HG02852 (cell line): Measurements from ENCODE around the gene MAMDC4.

ENCODE experiments used
- ATAC-seq: cut with Tn5 transposase; IDR thresholded peaks from one replicate; pipeline ENCODE4 v1.9.1; 2021; ENCODE audit warnings: mild to moderate bottlenecking, moderate library complexity; ENCODE audit not compliant: unreplicated experiment

The MAMDC4 gene

DNA sequence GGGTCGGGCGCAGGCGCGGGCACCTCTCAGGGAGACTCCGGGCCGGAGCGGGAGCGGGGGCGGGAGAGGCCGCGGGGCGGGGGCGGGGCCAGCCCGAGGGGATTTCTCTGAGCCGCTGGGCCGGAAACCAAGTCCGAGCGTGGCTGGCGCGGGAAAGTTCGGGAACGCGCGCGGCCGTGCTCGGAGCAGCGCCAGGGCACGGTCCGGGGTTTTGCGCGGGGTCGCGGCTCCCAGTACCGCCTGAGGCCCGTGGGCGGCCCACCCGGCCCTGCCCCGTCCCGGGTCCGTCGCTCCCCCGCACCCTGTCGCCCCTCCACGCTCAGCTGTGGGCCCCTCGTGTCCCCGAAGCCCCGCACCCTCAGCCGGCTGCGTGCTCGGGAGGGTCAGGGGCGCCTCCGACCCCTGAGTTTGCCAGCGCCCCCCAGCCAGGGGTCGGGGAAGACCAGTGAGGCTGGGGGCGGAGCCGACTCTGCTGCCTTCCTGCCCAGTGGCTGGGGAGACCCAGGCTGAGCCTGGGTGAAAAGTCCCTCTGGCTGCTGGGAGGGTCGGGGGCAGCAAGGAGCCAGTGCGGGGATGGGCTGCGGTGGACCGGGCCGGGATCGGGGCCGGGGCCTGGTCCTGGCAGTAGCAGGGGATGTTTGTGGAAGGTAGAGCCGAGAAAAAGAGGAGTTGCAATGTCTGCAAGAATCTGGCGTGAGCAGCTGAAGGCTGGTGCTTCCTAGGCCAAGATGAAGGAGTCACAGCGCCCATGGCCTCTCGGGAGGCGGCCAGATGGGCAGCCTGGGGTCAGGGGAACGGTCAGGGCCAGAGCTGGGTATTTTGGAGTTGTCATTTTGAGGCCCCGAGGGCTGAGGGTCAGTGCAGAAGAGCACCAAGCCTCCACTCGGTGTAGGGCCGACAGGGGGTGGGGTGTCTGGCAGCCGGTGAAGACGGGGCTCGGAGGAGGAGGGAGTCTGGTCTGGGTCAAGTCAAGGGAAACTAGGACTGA is 34.8 kb downstream of the MAMDC4 start:
- peak; percentile 0 for ATAC-seq

DNA sequence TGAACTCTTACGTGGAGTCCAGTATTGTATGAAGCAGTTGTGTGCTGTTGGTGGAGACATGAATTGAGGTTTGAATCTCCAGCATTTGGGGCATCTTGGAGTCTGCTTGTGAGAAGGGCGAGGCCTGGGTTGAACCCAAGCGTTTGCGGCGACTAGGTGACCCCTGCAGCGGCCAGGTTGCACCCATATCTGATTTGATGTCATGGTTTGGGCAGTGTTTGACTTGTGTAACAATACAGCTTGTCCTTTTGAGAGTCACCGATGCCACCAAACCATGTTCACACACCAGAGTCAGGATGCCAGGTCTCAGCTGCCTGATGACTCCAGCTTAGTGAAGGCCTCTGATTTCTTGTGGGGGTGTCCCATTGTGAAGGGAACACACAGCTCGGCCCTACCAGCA is 36.3 kb downstream of the MAMDC4 start:
- no peak for ATAC-seq

DNA sequence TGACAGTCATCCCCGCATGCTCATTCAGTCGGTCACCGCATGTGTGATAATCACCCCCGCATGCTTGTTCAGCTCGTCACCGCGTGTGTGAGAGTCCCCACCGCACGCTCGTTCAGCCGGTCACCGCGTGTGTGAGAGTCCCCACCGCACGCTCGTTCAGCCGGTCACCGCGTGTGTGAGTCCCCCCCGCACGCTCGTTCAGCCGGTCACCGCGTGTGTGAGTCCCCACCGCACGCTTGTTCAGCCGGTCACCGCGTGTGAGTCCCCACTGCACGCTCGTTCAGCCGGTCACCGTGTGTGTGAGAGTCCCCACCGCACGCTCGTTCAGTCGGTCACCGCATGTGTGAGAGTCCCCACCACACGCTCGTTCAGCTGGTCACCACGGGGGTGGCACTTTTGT is 37.7 kb downstream of the MAMDC4 start:
- no peak for ATAC-seq

DNA sequence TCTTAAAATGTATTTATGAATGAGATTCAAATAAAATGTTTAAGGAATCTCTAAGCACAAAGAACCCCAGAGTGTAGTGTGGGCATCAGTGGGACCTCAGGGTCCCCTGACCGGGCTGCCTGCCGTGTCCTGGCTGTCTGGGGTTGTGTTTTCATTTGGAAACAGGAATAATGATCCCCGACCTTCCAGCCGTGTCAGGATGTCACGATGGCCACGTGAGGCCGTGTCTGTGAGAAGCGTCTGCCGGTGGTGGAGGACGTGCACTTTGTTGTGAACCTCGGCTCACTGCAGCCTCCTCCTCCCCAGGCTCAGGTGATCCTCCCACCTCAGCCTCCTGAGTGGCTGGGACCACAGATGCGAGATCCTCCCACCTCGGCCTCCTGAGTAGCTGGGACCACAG is 38.5 kb downstream of the MAMDC4 start:
- ATAC-seq: no peak

DNA sequence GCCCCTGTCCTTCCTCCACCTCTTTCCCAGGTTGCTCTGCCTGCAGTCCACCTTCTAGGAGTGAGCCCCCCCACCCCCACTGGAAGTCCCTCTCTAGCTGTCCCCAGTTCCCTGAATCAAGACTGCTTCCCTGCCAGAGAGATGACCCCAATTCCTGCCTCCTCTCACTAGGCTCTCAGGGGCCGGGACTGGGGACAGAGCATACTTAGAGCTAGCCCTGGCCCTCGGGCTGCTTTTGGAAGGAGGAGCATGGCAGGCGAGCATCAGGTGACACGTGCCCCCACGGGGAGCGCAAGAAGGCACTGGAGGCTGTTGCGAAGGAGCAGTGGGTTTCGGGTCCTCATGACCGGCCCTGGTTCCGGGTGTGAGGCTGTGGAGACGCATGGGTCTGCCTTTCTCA is 43.9 kb downstream of the MAMDC4 start:
- ATAC-seq: no peak

DNA sequence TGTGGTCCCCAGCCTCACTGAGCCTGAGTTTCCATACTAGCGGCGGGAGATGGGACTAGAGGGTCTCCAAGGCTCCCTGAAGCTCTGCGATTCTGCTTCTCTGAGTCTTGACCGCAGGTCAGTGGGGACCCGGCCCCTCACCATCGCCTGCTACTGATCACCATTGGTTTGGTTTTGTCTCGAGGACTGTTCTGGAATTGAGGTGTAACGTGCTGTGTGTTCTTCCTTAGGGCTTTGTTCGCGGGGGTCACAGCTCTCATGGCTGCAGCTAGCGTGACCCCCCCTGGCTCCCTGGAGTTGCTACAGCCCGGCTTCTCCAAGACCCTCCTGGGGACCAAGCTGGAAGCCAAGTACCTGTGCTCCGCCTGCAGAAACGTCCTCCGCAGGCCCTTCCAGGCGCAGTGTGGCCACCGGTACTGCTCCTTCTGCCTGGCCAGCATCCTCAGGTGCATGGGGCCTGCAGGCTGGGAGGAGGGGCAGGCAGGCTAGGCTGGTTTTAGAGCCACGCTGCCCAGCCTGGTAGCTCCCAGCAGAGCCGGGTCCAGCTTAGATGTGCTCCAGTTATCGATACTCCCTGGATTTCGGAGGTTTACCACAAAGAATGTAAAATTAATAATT is 46.4 kb downstream of the MAMDC4 start:
- ATAC-seq: no peak

DNA sequence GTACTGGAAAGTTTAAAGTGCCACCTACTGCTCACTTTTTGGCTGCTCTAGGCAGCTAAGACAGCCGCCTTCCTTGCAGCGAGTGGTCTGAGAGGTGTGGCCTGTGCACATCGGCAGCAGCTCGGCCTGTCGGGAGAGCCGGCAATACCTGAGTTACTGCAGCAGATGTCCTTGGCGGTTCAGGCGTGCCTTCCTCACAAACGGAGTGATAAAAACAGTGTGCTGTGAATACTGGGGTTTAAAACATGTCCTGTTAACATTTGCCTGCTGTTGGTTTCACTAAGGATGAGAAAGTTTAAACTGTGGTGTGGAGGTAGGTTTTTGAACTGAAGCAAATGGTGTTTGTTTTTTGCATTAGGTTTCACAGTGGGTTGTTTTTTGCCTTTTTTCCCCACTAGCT is 47.0 kb downstream of the MAMDC4 start:
- peak; percentile 44 for ATAC-seq

DNA sequence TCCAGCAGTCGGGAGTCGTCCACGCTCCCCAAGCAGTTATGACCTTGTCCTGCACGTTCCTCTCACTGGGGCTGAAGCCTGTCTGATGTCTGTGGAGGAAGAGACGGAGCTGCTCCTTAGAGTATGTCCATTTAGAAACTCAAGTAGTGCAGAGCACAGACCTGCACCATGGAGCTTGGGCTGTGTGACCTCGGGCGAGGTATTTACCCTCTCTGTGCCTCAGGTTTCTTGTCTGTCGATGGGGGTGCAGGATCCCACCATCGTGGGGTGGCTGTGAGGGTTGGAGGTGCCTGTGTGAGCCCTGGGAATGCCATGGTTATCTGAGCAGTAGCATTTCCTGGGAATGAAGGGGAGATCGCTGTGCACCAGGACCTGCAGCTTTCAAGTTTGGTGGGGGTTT is 48.4 kb downstream of the MAMDC4 start:
- no peak for ATAC-seq

DNA sequence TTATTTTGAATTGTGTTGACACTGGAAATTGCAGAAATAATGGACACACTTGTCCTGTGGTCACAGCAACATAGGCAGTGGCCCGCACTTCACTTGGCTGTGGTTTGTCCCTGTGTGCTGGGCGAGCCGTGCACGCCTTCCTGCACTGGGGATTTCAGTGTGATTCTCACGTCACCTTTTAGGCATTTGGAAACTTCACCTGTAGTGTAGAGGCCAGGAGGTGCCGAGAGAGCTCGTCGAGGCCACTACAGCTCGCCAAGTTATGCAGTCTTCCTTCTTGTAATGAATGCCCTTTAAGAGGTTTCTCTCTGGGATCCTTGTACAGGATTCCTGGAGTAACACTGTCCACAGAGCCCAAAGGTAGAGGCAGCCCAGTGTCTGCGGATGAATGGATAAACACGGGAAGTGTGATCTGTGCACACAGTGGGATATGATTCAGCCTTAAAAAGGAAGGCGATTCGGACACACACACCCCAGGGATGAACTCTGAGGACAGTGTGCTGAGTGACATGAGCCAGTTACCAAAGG is 48.9 kb downstream of the MAMDC4 start:
- ATAC-seq: no peak

DNA sequence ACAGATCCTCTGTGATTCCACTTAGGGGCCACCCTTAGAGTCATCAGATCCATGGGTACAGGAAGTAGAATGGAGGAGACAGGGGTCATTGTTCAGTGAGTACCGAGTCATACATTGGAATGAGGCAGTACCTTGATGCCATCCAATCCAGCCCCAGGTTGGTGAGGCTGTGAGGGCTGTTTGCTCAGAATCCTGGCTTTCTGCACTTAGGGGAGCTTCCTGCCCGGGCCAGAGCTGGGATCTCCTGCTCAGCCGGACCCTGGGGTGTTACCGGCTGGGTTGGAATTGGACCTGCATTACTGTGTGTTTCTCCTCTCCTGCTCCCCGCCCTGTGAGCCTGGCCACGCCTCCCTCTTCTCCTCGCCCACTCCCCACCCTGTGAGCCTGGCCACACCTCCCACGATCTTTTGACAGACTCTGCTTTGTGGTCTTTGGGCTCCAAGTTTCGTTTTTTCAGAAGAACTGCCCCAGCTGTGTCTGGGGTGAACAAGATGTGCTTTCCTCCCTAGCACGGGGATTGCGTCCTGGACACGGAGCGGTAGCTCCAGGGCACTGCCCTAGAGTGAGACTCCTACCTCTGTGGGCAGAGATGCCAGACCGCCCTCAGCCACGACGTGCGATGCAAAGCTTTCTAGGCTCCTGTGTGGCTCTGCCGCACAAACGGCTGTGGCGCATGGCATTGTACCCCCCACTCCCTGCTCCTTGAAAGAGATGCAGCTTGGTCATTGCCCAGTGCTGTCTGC is 49.5 kb downstream of the MAMDC4 start:
- peak; percentile 56 for ATAC-seq

DNA sequence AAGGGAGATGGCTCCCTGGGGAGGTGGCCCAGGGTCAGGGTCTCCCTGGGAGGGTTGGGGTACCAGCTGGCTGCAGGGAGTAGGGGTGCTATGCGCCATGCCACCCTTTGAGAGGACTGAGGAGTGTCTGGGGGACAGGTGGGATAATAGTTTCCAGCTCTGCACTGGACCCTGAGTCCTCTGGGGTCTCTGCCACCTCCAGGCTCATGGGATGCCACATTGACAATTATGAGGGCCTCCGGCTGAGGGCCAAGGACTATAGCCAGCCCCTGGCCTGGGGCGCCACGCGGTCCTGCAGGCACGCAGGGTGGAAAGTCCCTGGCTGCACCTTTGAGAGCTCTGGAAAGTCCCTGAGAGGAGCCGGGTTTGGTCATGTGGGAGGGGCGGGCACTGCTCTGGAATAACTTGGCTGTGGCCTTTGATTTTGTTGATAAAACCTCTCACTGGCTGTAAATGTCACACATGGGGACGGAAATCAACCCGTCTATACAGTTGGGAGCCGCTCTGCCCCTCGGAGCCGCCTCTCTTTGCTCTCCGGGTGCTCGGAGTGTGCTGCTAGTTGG is 50.2 kb downstream of the MAMDC4 start:
- ATAC-seq: peak; percentile 50

DNA sequence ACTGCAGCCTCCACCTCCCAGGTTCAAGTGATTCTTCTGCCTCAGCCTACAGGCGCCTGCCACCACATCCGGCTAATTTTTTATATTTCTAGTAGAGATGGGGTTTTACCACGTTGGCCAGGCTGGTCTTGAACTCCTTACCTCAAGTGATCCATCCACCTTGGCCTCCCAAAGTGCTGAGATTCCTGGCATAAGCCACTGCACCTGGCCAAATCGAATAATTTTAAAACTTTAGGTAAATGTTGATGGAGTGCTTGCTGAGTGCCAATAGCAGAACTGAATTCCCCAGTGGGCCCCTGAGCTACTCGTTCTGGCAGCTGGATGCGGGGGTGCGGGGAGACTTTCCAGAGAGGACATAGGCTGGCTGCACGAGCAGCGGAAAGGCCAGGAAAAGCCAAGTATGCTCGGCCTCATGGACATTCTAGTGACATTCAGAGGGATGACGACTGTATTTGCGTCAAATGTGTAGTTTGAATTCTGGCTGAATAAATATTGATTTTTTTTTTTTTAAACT is 51.0 kb downstream of the MAMDC4 start:
- ATAC-seq: no peak

DNA sequence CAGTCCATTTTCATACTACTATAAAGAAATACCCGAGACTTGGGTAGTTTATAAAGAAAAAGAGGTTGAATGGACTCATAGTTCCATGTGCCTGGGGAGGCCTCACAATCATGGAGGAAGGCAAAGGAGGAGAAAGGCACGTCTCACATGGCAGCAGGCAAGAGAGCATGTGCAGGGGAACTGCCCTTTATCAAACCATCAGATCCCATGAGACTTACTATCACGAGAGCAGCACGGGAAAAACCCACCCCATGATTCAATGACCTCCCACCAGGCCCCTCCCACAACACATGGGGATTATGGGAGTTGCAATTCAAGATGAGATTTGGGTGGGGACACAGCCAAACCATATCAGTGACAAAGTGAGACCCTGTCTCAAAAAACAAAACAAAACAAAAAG is 54.1 kb downstream of the MAMDC4 start:
- no peak for ATAC-seq

DNA sequence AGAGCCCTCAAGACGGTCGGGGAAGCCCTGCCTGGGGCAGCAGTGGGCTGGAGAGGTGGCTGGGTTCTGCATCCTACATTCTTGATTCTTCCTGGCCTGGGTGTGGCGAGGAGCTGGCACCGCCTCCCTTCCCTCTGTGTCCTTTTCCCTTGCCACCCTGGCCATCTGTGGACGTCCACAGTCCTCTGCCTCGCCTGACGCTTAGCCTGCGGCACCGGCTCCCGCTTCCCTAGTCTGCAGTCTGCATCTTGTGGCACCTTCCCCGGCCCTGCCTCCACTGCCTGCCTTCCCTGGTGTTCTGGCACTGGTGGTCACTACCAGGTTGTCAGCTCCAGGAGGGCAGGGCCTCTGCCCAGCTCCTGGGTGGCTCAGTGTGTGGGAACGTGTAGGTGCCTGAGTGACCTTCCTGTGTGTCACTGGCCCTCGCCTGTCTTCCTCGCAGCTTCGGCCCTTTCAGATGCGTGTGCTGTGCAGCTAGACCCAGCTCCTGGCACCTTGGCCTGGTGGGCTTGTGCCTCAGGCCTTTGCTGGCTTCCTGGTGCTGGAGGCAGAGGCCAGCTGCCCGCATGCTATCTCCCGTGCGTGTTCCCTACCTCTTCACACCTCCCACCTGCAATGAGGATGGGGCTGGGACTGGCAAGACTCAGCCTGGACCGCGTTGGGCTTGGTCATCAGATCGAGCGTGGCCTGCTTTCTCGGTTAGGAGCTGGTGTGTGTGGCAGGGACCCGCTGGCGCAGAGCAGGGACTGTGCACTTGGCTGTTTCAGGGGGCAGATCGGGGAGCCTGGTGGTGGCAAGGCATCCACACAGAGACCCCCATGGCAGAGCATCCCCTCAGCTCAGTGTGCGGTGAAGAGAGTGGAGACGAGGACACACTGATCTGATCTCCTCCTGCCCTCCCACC is 55.1 kb downstream of the MAMDC4 start:
- no peak for ATAC-seq
